GM12891 (cell line): ENCODE data around the gene SLC35A4.

Source experiments
- PAX5 ChIP-seq: IDR thresholded peaks from 2 replicates; pipeline ENCODE4 v1.6.1; 2011; ENCODE audit warnings: low read length, moderate library complexity, mild to moderate bottlenecking; ENCODE audit not compliant: insufficient read depth, severe bottlenecking
- POLR2A ChIP-seq: IDR thresholded peaks from 2 replicates; pipeline ENCODE4 v1.6.1; 2011; ENCODE audit warnings: low read depth, low read length, control low read depth
- POLR2AphosphoS5 ChIP-seq: IDR thresholded peaks from 2 replicates; pipeline ENCODE4 v1.6.1; 2011; ENCODE audit warnings: low read depth, low read length, control low read depth
- POU2F2 ChIP-seq: IDR thresholded peaks from 2 replicates; pipeline ENCODE4 v1.6.1; 2011; ENCODE audit warnings: low read depth, mild to moderate bottlenecking, control low read depth, low read length, moderate library complexity
- SPI1 ChIP-seq: IDR thresholded peaks from 2 replicates; pipeline ENCODE4 v1.6.1; 2011; ENCODE audit warnings: low read depth, low read length, control low read depth
- TAF1 ChIP-seq: IDR thresholded peaks from 2 replicates; pipeline ENCODE4 v1.6.1; 2011; ENCODE audit warnings: low read depth, low read length, control low read depth

DNA sequence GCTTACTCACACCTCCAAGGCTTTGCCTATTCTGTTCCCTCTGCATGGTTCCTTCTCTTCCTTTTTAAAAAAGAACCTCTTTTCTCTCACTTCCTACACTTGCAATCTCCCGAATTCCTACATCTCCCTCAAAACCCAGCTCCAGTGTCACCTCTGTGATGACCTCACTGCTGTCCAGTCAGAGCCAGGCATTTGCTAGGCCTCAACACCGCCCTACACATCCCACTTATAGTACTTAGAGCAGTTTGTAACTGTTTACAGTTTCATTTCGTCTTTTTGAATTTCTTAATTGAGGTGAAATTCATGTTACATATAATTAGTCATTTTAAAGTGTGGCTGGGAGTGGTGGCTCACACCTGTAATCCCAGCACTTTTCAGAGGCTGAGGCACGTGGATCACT lies 37.5 kb downstream of the SLC35A4 start:
- no peak for TF ChIP-seq POLR2A
- no peak for TF ChIP-seq POLR2AphosphoS5
- no peak for TF ChIP-seq TAF1
- TF ChIP-seq PAX5 = no peak
- no peak for TF ChIP-seq SPI1
- TF ChIP-seq POU2F2 = no peak
